Measurements from ENCODE around the gene TAF12. TPM values are rescaled to one million over a fixed set of nuclear protein-coding genes. Genes with fewer than 3 reads are reported as not detected.

TAF12 gene
- total and polyA plus RNA-seq, 10 of the 15 experiments (the other 5 are each of a cell fraction or from before 2014, with no cell fraction given), result 18.3 to 43.3 (median 28.6) TPM

GRCh38 chr1:28631713-28632112 lies 11.2 kb downstream of the TAF12 start:
- H4K20me1 ChIP-seq (ENCODE audit: control insufficient read depth, insufficient read depth), result no peaks in the 10 kb centered on the region
- peaks cover 0 to 2% of the 10 kb centered on the region in 2 experiments; a peak in 1 of 4 replicates for H3K36me3 ChIP-seq (ENCODE audit: control insufficient read depth in 2 of 2, insufficient read depth in 2 of 2, low read length in 1 of 2)
- 23% methylated on average over 1 of the region's 1 CpG for WGBS (ENCODE audit: insufficient coverage, insufficient replicate concordance, low lambda C conversion rate, missing lambda C conversion rate)
- no peak overlapping the region; the same call in 1 of the 2 replicates for H3K4me2 ChIP-seq (ENCODE audit: control insufficient read depth, insufficient read depth)
- no peak overlapping the region for H2AFZ ChIP-seq (ENCODE audit: control insufficient read depth, low read depth, low read length)
- BruUV-seq (replicated peaks), result no TSS peak
- no peak overlapping the region for H3K4me3 ChIP-seq
- DNase-seq (ENCODE audit: low read depth, low spot score) (no peak), FAIRE-seq (peak; percentile 75), ATAC-seq (peak; percentile 86)
- H3K79me2 ChIP-seq (ENCODE audit: control insufficient read depth, insufficient read depth, low read length), result no peaks in the 10 kb centered on the region
- SMC1A ChIA-PET (ENCODE audit: uncharacterized antibody, unreplicated experiment), result interaction anchor here (1.0 to 1.4 kb wide), 2 partner anchors 9 kb away, joined by 4 to 6 read pairs; no protein-coding TSS in a partner anchor
- no peaks in the 10 kb centered on the region for H3K27me3 ChIP-seq (replicated peaks in 1 of 2; ENCODE audit: control insufficient read depth in 2 of 2, insufficient read depth in 2 of 2, low read length in 1 of 2)
- peaks cover 13% of the 10 kb centered on the region for H3K4me1 ChIP-seq (ENCODE audit: control insufficient read depth, insufficient read depth, low read length)
- in situ Hi-C loops (cut with MboI), result no loop called here
- peaks cover 3% of the 10 kb centered on the region; the same call in 2 of the 3 replicates for H3K9me3 ChIP-seq (replicated peaks; ENCODE audit: control insufficient read depth, insufficient read depth, low read length)
- CTCF ChIA-PET, result interaction anchor here (0.6 to 2.0 kb wide), 4 partner anchors 9 to 208 kb away, joined by 3 to 4 read pairs (median 4); no protein-coding TSS in a partner anchor
- peak overlapping the region; percentile 48; the same call in 1 of the 2 replicates for H3K27ac ChIP-seq (ENCODE audit: control insufficient read depth, insufficient read depth)
- H3K9ac ChIP-seq (ENCODE audit: control insufficient read depth, insufficient read depth, low read length), result no peak overlapping the region
- RAD21 ChIA-PET (ENCODE audit: unreplicated experiment), result interaction anchor here (0.6 to 0.9 kb wide), 2 partner anchors 11 to 29 kb away, joined by 3 to 4 read pairs; no protein-coding TSS in a partner anchor
- POLR2A ChIA-PET, result interaction anchor here (0.6 to 1.1 kb wide), 2 partner anchors 10 to 38 kb away, joined by 3 to 4 read pairs; no protein-coding TSS in a partner anchor
- intact Hi-C loops (cut with micrococcal nuclease; ENCODE audit: unreplicated experiment), result no loop called here
- TF ChIP-seq E4F1 (IDR thresholded peaks at IDR 0.05; ENCODE audit: borderline replicate concordance, partially characterized antibody) (no peak), EED (IDR thresholded peaks at IDR 0.05; ENCODE audit: low read depth) (no peak), STAT1 (conservative IDR thresholded peaks at IDR 0.05) (no peak), RCOR1 (conservative IDR thresholded peaks at IDR 0.05; ENCODE audit: low read depth, low read length) (no peak), MTA2 (IDR thresholded peaks at IDR 0.05; ENCODE audit: low read depth) (no peak), MYB (IDR thresholded peaks at IDR 0.05; ENCODE audit: borderline replicate concordance, low read depth, low read length) (no peak), SMAD5 (IDR thresholded peaks at IDR 0.05; ENCODE audit: low read depth) (no peak), MEF2B (IDR thresholded peaks at IDR 0.05; ENCODE audit: partially characterized antibody, poor library complexity, severe bottlenecking) (peak; percentile 33), KLF5 (IDR thresholded peaks at IDR 0.05; ENCODE audit: partially characterized antibody) (no peak), MYC (IDR thresholded peaks at IDR 0.05; ENCODE audit: insufficient read depth, insufficient read length, insufficient replicate concordance, low read length, severe bottlenecking) (no peak), RELA (IDR thresholded peaks at IDR 0.05; ENCODE audit: borderline replicate concordance, partially characterized antibody) (no peak), TCF7 (IDR thresholded peaks at IDR 0.05; ENCODE audit: borderline replicate concordance) (no peak), TBL1XR1 (IDR thresholded peaks at IDR 0.05; ENCODE audit: low read depth, low read length) (no peak), POLR2AphosphoS2 (IDR thresholded peaks at IDR 0.05; ENCODE audit: low read depth, low read length) (no peak), SUPT20H (IDR thresholded peaks at IDR 0.05; ENCODE audit: borderline replicate concordance, control insufficient read depth, low read depth, low read length) (no peak), CBX5 (IDR thresholded peaks at IDR 0.05; ENCODE audit: low read depth) (no peak), USF1 (IDR thresholded peaks at IDR 0.05; ENCODE audit: borderline replicate concordance, extremely low read length, insufficient read depth, low read depth, low read length) (no peak), MEF2A (IDR thresholded peaks at IDR 0.05; ENCODE audit: insufficient read depth, low read depth, low read length) (peak; percentile 69; the same call in 1 of the 2 replicates), ATF2 (IDR thresholded peaks at IDR 0.05; ENCODE audit: low read length) (peak; percentile 56; the same call in 1 of the 2 replicates), JUNB (IDR thresholded peaks at IDR 0.05) (peak; percentile 70)

Measured in GM12878 (cell line).